CD1c-positive myeloid dendritic cell (primary cell): ENCODE data around the gene GPR101.

Source experiments
- DNase-seq: peaks from one replicate; pipeline ENCODE4 v3.0.0-alpha.2; 2016; ENCODE audit errors: extremely low spot score

Gene GPR101

GRCh38 chrX:137033774-137034507 lies at the start of gene GPR101:
Gene GPR101, minus strand, starts transcription at chrX:137033995. Its CDS starts 2,321 bp downstream, at chrX:137031674.
- DNase-seq, result no peak

- no peak for DNase-seq
Observed at GRCh38 chrX:137081239-137081638, 47.4 kb upstream of the GPR101 start.

GRCh38 chrX:137072396-137072795 lies 38.6 kb upstream of the GPR101 start:
- DNase-seq, result no peak

GRCh38 chrX:137071596-137071995 lies 37.8 kb upstream of the GPR101 start:
- DNase-seq, result no peak

GRCh38 chrX:137067147-137067546 lies 33.4 kb upstream of the GPR101 start:
- no peak for DNase-seq

GRCh38 chrX:137062915-137063617 lies 29.3 kb upstream of the GPR101 start:
- DNase-seq, result no peak

- DNase-seq, result no peak
Observed at GRCh38 chrX:137058339-137059127, 24.7 kb upstream of the GPR101 start.

- no peak for DNase-seq
Observed at GRCh38 chrX:137052643-137053235, 18.9 kb upstream of the GPR101 start.

- peak; percentile 63 for DNase-seq
Observed at GRCh38 chrX:137051978-137052642, 18.3 kb upstream of the GPR101 start.

- DNase-seq, result no peak
Observed at GRCh38 chrX:137044893-137045292, 11.1 kb upstream of the GPR101 start.

- no peak for DNase-seq
Observed at GRCh38 chrX:137043736-137044135, 9.9 kb upstream of the GPR101 start.

GRCh38 chrX:137041329-137041728 lies 7.5 kb upstream of the GPR101 start:
- DNase-seq, result no peak

- no peak for DNase-seq
Observed at GRCh38 chrX:137040113-137040794, 6.5 kb upstream of the GPR101 start.

GRCh38 chrX:137034508-137034872 lies 695 bp upstream of the GPR101 start:
- no peak for DNase-seq

GRCh38 chrX:137032841-137033773 lies 688 bp downstream of the GPR101 start:
- DNase-seq, result no peak

- no peak for DNase-seq
Observed at GRCh38 chrX:137032341-137032694, 1.5 kb downstream of the GPR101 start.

- peak; percentile 16 for DNase-seq
Observed at GRCh38 chrX:137031517-137032340, 2.1 kb downstream of the GPR101 start.

- no peak for DNase-seq
Observed at GRCh38 chrX:137031039-137031438, 2.8 kb downstream of the GPR101 start.

- no peak for DNase-seq
Observed at GRCh38 chrX:137028699-137029098, 5.1 kb downstream of the GPR101 start.
